HG03558 (cell line): ENCODE results near the gene CROCC.
"Not testable (repeated sequence)": the region's sequence is repeated elsewhere in the genome, so short reads cannot be mapped to it uniquely, and the experiment has no call there.

ENCODE experiments used
- ATAC-seq: cut with Tn5 transposase; IDR thresholded peaks from one replicate; pipeline ENCODE4 v1.9.1; 2021; ENCODE audit warnings: moderate number of reproducible peaks; ENCODE audit not compliant: unreplicated experiment; ENCODE audit errors: extremely low read depth

The CROCC gene

DNA sequence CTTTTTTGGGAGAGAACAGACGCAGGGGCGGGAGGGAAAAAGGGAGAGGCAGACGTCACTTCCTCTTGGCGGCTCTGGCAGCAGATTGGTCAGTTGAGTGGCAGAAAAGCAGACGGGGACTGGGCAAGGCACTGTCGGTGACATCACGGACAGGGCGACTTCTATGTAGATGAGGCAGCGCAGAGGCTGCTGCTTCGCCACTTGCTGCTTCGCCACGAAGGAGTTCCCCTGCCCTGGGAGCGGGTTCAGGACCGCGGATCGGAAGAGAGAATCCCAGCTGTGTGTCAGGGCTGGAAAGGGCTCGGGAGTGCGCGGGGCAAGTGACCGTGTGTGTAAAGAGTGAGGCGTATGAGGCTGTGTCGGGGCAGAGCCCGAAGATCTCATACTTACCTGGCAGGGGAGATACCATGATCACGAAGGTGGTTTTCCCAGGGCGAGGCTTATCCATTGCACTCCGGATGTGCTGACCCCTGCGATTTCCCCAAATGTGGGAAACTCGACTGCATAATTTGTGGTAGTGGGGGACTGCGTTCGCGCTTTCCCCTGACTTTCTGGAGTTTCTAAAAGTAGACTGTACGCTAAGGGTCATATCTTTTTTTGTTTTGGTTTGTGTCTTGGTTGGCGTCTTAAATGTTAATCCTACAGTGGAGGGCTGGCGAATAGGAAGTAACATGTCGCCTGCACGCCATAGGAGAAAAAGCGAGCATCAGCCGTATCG is 26.0 kb upstream of the CROCC start, which contains the start of gene RNU1-2:
RNU1-2 (plus strand) TSS at position 383 of the 718 bp plus-strand sequence.
- ATAC-seq, result peak; percentile 76

DNA sequence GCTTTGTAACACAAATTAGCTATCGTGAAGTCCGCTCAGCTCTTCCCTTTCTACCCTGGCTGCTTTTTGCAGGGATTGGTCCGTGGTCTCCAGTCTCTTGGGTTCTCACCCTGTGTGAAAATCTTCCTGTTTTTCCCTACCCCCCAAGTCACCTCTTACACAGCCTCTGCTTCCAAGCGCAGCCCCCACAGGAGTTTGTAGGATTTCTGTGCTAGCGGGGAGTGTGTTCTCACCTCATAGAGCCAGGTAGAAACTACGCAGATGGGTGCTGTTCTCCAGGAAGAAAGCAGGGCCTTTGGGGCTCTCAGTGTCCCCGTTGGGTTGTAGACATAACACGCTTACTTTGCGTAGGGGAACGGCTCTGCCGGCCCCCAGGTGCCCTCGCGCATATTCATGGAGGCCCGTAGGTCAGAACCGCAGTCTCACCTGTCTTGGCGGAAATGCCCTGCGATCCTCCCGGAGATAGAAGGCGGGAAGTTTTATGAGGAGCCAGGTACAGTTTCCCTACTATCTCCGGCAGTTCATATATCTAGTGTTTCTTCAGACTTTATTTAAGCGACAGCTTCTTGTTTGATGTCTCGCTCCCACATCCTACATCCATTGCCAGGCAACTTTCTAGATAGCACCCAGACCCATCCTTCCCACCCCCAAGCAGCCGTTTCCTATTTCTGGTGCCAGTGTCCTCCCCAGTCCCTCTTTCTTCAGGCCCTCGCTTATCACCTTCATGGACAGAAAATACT is 25.2 kb upstream of the CROCC start:
- not testable (repeated sequence) for ATAC-seq

GRCh38 chr1:16897653-16898052 is 24.1 kb upstream of the CROCC start:
- not testable (repeated sequence) for ATAC-seq

DNA sequence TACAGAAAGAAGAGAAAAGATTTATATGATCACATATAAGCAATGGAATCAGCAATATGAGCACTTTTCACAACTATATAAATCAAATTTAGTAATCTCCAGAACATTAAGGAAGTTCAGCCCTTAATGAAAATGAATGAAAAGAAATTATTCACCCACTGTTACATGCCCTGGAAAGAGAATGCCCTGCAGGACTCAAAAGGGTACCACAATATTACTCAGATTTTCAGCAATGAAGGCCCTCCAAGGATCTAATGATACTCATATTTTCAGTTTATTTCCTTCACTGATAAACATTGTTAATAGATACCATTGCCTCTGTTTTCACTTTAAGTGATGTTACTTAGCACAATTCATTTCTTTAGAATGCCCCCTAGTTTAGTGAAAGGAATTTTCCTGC is 23.4 kb upstream of the CROCC start:
- not testable (repeated sequence) for ATAC-seq

GRCh38 chr1:16899020-16899419 is 22.7 kb upstream of the CROCC start:
- not testable (repeated sequence) for ATAC-seq

GRCh38 chr1:16900751-16901150 is 21.0 kb upstream of the CROCC start:
- no peak for ATAC-seq

- ATAC-seq, result not testable (repeated sequence)
These were observed 20.4 kb upstream of the CROCC start for GRCh38 chr1:16901371-16901770.

DNA sequence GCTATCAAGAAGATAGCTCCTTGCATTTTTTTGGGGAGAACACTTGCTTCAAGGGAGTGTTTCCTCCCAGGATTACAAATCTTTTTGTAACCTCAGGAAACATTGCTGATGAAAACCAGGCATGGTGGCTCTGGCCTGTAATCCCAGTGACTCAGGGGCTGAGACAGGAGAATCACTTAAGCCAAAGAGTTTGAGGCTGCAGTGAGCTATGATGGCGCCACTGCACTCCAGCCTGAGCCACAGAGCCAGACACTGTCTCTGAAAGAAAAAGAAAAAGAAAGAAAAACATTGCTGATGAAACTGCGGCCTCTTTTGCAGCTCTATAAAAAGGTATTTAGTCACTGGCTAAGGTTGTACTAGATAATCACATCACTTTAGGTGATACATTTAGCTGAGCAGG is 18.7 kb upstream of the CROCC start:
- ATAC-seq, result no peak

- ATAC-seq, result no peak
These were observed 18.3 kb upstream of the CROCC start for GRCh38 chr1:16903458-16903796.

DNA sequence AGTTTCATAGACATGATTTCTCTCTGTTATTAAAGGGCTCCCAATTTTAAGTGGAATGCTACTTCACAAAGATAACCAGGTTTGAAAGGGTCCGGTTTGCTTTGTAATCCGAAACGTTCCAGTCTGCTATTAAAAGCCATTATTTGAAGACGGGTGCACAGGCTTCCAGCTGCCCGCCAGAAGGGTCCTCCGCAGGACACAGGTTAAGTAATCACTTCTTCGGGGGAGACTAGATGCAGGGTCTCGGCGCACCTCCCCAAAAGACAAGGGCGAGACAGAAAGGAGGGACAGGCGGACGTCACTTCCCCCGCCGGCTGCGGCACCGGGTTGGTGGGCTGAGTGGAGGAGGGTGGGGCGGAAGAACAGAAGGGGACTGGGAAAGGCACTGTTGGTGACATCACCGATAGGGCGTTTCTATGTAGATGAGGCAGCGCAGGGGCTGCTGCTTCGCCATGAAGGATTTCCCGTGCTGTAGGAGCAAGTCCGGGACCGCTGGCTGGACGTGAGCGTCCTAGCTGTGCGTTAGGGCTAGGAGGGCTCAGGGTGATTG is 17.1 kb upstream of the CROCC start:
- ATAC-seq, result peak; percentile 50

DNA sequence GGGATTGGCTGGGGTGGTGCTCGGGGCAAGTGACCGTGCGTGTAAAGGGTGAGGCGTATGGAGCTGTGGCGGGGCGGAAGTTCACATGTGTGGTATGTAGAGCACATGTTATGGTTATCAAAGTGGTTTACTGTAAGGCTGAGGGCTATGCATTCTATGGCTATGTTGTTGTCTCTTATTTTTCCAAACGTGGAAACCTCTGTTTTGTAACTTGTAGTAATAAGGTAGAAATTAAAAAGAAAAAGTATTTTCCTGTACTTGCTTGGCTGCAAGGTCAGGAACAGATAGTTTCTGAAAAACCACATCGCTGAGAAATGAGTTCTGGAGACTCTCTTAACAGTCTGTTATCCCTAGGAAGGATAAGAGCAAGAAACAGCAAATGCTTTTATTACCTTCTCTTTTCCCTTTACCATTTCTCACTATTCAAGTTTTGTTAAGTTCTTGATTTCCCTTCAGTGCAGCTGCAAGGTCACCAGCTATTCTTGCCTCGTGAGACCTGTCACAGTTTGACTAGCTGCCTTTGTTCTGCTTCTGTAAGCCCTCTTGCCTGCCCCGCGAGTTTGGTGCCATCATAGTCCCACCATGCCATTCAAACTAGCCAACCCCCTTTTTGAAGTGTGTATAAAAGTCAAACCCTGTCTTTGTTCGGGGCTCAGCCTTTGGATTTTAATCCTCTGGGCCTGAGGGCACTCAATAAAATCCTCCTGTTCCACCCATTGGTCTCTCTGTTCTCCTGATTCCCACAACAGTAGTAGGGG is 16.4 kb upstream of the CROCC start:
- ATAC-seq, result peak; percentile 45

GRCh38 chr1:16905868-16906702 is 15.6 kb upstream of the CROCC start:
- ATAC-seq, result no peak

DNA sequence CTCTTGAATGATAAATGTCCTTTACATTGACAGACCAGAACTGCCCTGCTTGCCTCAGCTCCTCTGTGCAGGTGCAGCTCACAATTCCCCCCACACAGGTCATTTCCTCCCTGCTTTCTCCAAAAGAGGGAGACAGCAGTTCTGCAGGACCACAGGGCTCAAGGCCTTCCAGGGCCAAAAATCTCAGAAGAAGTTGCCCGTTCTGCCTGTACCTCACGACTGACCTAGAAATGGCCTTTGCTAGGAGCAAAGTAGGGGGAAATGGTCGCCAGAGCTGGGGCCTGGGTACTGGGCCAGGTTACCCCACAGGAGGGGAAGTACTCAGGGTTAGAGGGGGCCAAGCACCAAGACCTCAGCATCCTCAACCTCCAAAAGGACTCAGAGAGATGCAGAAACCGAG is 14.9 kb upstream of the CROCC start:
- ATAC-seq, result no peak

GRCh38 chr1:16907870-16908758 is 13.6 kb upstream of the CROCC start:
- ATAC-seq, result no peak

DNA sequence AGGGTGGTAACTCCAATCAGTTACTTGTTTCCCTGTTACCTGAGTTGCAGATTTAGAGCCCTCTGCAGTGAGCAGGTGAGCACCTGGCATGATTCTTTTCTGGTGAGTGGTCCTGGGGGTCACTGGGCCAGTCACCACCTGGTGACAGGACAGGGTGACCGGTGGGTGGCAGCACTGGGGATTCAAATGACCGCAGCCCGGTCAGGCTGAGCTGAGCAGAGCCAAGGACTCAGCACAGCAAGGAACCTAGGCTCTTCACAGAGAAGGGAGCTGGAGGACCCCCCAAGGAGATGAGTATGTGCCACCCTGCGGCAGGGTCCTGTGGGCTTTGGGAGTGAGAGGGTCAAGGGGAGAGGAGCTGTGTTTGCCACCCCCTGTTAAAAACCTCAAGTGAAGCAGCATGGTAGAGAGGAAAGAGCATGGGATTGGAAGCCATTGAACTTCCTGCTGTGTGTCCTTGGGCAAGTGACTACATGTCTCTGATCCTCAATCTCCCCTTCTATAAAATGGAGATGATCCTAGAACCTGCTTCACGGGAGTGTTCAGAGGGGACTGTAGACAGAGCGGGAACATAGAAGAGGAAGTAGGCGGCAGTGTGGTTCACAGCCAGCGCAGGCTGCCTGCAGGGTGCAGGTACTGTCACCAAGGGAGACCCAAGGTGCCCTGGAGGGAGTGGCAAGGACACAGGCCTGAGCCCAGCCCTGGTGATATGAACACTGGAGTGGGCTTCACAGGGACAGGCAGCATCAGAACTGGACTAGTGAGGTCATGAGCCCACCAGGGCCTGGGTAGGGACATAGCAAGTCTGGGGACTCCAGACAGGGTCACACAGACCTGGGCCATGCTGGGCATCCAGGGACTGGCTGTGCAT is 9.6 kb upstream of the CROCC start:
- ATAC-seq, result not testable (repeated sequence)

- ATAC-seq, result not testable (repeated sequence)
These were observed 9.0 kb upstream of the CROCC start for GRCh38 chr1:16912742-16913141.

- no peak for ATAC-seq
These were observed 8.4 kb upstream of the CROCC start for GRCh38 chr1:16913181-16913832.
